ENCODE data around the gene BRIP1. TPM values are rescaled to one million over a fixed set of nuclear protein-coding genes. Genes with fewer than 3 reads are reported as not detected.

The BRIP1 gene
- total and polyA plus RNA-seq, 9 of the 15 experiments (the other 6 are each of a cell fraction or from before 2014, with no cell fraction given), result 2.4 to 17.5 (median 11.2) TPM

DNA sequence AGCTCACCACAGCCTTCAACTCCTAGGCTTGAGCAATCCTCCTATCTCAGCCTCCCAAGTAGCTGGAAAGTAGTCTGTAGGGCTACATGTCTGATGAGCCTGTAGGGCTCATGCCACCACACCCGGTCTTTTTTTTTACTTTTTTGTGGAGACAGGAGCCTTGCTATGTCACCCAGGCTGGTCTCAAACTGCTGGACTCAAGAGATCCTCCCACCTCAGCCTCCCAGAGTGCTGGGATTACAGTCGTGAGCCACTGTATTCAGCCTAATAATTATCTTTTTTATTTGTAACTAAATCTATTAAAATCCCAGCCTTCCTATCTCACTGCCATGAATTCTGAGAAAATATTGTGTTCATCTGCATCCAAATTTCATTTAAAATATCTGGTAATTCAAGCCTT, 15.1 kb downstream of the BRIP1 start:
- ChIA-PET CTCF (ENCODE audit: low intra/inter-chr PET ratio) (interaction anchor here (0.7 kb wide), 1 partner anchor 33 kb away, joined by 3 read pairs; no protein-coding TSS in a partner anchor), POLR2A (interaction anchor here (0.6 kb wide), 1 partner anchor 359 kb away, joined by 6 read pairs; no protein-coding TSS in a partner anchor)
- H3K79me2 ChIP-seq (ENCODE audit: control insufficient read depth, insufficient read depth, low read length), result no peaks in the 10 kb centered on the region
- H3K4me3 ChIP-seq, result no peak overlapping the region
- H3K9me3 ChIP-seq (replicated peaks; ENCODE audit: control insufficient read depth, insufficient read depth, low read depth, low read length), result no peaks in the 10 kb centered on the region
- H3K27ac ChIP-seq (ENCODE audit: extremely low read depth, low read depth, low read length), result no peak overlapping the region
- no peak overlapping the region for H2AFZ ChIP-seq (ENCODE audit: low read depth, low read length)
- peaks cover 47% of the 10 kb centered on the region for H3K36me3 ChIP-seq (ENCODE audit: control insufficient read depth, insufficient read depth, low read length)
- no peaks in the 10 kb centered on the region for H3K4me1 ChIP-seq (replicated peaks in 1 of 2; ENCODE audit: control insufficient read depth in 2 of 2, insufficient read depth in 2 of 2, low read length in 2 of 2)
- DNase-seq (ENCODE audit: extremely low read depth in 1 of 4, low spot score in 3 of 4) (no peak), FAIRE-seq (no peak), ATAC-seq (no peak)
- no peaks in the 10 kb centered on the region for H4K20me1 ChIP-seq (replicated peaks; ENCODE audit: control insufficient read depth, insufficient read depth, low read length)
- intact Hi-C loops (cut with micrococcal nuclease) (no loop called here), in situ Hi-C loops (cut with MboI) (loop anchor here (10.0 kb wide), 1 partner anchor 423 kb away; no protein-coding TSS in a partner anchor)
- no peaks in the 10 kb centered on the region for H3K27me3 ChIP-seq (ENCODE audit: control insufficient read depth in 2 of 2, insufficient read depth in 2 of 2, low read length in 2 of 2)
- no peaks in the 10 kb centered on the region for H3K9me1 ChIP-seq (ENCODE audit: control insufficient read depth, insufficient read depth, low read length)
- no peak overlapping the region for H3K4me2 ChIP-seq (ENCODE audit: insufficient read depth, low read length)
- no TSS peak for BruUV-seq (replicated peaks)
- TF ChIP-seq ZNF830 (CRISPR knock-in tag; IDR thresholded peaks at IDR 0.05), result no peak
- TF ChIP-seq, protein P1, sequence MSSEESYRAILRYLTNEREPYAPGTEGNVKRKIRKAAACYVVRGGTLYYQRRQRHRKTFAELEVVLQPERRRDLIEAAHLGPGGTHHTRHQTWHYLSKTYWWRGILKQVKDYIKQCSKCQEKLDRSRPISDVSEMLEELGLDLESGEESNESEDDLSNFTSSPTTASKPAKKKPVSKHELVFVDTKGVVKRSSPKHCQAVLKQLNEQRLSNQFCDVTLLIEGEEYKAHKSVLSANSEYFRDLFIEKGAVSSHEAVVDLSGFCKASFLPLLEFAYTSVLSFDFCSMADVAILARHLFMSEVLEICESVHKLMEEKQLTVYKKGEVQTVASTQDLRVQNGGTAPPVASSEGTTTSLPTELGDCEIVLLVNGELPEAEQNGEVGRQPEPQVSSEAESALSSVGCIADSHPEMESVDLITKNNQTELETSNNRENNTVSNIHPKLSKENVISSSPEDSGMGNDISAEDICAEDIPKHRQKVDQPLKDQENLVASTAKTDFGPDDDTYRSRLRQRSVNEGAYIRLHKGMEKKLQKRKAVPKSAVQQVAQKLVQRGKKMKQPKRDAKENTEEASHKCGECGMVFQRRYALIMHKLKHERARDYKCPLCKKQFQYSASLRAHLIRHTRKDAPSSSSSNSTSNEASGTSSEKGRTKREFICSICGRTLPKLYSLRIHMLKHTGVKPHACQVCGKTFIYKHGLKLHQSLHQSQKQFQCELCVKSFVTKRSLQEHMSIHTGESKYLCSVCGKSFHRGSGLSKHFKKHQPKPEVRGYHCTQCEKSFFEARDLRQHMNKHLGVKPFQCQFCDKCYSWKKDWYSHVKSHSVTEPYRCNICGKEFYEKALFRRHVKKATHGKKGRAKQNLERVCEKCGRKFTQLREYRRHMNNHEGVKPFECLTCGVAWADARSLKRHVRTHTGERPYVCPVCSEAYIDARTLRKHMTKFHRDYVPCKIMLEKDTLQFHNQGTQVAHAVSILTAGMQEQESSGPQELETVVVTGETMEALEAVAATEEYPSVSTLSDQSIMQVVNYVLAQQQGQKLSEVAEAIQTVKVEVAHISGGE (CRISPR knock-in tag; IDR thresholded peaks at IDR 0.05), result peak in 1 of 3 experiments; percentile 71; a peak in 2 of 6 replicates
- H3K9ac ChIP-seq (ENCODE audit: insufficient read depth in 1 of 2, low read depth in 2 of 2, low read length in 2 of 2), result no peak overlapping the region
- 94% methylated on average over 2 of the region's 2 CpGs for WGBS (ENCODE audit: insufficient coverage, low coverage, missing lambda C conversion rate)
